GM03348 (cell line): ENCODE results near the gene TULP4.
A peak's percentile ranks its signal among the peaks of the same experiment; 100 is the strongest.

Experiments
- DNase-seq: peaks from one replicate; pipeline ENCODE4 v3.0.0; 2012; ENCODE audit warnings: low spot score

TULP4 gene, protein sequence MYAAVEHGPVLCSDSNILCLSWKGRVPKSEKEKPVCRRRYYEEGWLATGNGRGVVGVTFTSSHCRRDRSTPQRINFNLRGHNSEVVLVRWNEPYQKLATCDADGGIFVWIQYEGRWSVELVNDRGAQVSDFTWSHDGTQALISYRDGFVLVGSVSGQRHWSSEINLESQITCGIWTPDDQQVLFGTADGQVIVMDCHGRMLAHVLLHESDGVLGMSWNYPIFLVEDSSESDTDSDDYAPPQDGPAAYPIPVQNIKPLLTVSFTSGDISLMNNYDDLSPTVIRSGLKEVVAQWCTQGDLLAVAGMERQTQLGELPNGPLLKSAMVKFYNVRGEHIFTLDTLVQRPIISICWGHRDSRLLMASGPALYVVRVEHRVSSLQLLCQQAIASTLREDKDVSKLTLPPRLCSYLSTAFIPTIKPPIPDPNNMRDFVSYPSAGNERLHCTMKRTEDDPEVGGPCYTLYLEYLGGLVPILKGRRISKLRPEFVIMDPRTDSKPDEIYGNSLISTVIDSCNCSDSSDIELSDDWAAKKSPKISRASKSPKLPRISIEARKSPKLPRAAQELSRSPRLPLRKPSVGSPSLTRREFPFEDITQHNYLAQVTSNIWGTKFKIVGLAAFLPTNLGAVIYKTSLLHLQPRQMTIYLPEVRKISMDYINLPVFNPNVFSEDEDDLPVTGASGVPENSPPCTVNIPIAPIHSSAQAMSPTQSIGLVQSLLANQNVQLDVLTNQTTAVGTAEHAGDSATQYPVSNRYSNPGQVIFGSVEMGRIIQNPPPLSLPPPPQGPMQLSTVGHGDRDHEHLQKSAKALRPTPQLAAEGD (N-terminal part only)

DNA sequence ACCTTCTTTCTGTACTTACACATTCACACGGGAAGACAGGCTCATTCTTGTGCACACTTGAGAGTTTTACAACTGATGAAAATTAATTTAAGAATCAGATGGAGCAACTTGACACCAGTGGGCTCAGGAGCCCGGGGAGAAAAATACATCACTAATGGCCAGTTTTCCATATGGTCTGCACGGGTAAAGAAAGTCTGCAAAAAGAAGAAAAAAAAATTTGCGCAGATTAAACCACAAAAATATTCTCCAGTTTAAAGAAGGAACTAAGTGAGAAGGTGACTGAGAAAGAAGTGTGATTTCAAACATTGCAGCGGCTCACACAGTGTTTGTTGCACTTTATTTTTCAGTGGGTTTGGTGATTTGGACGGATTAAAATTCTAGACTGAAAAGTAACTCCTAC is at the start of gene TULP4:
Gene TULP4 (plus strand): TSS at position 301 of the 400 bp plus-strand sequence. CDS start 1,552 bp downstream, outside the sequence.
- no peak for DNase-seq

DNA sequence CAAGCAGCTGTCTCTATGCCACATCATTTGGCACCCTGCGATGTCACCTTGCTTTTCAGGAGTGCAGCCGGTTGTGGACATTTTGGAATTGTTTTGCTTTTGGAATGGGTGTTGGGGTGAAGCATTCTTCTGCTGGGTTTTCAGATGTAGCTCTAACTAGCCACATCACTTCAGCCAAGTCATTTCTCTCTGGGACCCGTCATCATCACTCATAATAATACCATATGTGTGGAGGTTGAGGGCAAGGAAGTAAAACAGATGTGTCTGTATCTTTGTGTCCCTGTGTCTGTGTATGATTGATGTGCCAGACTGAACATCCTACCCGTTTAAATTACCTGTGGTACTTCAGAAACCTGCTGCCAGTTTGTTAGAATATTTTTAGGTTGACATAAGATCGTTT is 49.5 kb upstream of the TULP4 start:
- DNase-seq, result no peak

DNA sequence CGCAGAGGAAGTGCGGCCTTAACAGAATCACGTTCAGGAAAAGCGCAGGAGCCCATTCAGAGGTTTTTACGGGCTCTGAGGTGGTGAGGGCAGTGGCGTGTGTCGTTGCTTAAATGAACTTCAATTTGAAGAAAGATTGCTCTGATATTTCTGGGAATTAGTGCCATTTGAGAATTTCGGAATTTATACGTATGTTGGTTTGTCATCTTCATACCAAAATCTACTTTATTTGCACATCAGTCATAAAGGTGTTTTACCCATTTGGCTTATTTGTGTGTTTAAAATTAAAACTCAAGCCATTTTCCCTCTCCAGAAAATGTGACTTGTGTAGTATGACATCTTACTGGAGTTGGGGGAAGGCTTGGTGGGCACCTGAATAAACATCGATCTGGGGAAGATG is 48.1 kb upstream of the TULP4 start:
- DNase-seq, result no peak

DNA sequence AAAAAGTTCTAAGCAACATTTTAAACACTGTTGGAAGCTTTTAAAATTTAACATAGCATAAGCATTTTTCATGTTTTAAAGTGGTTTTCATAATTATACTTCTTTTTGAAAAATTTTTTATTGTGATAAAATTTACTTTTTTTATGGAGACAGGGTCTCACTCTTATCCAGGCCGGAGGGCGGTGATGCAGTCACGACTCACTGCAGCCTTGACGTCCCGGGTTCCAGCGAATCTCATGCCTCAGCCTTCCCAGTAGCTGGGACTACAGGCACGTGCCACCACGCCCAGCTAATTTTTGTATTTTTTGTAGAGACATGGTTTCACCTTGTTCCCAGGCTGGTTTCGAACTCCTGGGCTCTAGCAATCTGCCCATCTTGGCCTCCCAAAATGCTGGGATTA is 46.1 kb upstream of the TULP4 start:
- no peak for DNase-seq

DNA sequence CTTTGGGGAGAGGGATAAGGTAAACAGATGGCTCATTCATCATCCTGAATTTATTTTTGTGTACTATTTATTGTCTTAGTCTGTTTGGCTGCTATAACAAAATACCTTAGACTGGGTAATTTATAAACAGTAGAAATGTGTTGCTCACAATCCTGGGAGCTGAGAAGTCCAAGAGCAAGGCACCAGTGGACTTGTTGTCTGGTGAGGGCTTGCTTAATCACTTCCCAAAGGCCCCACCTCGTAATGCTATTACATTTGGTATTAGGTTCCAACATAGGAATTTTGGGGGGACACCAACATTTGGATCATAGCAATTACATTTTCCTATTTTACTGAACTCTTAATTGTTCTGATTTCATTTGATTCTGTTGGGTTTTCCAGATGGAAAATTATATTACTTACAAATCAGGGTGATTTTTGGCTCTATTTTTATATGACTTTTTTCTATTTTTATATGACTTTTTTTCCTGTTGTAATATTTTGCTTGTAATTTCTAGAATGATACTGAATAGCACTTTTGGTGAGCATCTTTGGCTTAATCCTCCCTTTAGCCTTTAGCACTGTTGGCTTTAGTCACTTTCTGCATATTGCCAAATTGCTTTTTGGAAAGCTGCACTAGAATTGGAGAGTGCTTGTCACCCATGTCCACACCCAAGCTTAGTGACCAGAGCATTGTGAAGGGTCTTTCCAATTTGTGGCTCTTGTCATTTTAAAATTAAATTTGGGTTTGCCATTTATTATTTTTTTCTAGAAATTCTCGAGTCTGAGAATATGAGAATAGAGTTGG is 43.7 kb upstream of the TULP4 start:
- DNase-seq, result no peak

DNA sequence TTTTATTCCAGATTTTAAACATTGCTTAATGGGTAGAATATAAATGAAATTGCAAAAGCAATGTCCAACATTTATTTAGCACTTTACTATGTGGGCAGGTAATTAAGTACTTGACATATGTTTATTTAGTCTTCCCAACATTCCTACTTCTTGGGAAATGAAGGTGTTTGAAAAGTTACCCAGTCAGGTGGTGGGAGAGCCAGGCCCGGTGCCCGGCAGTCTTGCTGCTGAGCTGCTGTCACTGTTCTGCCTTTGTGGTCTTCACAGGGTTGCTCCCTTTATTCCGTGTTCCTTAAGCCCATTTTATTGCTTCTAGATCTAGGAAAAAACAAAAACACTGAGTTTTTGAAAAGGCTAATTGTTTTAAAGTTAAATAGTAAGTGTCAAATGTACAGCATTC is 42.6 kb upstream of the TULP4 start:
- DNase-seq, result no peak

DNA sequence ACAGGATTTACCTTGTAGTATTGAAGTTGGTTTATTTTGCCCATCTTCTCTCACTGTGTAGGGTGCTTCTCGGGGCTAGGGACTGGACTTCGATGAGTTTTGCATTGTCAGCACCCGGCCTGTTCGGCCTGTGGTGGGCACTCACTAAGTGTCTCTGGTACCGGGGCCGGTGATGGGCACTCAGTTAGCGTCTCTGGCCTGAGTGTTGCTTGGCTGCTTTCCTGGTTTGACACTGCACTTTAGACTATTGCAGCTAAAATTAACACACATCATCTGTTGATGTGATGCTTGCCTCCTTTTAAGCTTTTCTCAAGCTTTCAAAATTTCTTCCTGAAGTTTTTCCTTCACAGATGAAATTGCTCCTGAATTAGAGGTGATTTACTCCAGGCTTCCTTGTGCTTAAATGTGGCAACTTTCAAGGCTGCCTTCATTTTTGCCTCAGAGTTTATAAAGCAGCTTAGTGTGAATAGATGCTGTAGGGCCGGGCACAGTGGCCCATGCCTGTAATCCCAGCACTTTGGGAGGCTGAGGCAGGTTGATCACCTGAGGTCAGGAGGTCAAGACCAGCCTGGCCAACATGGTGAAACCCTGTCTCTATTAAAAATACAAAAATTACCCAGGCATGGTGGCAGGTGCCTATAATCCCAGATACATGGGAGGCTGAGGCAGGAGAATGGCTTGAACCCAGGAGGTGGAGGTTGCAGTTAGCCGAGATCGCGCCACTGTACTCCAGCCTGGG is 41.7 kb upstream of the TULP4 start:
- no peak for DNase-seq

DNA sequence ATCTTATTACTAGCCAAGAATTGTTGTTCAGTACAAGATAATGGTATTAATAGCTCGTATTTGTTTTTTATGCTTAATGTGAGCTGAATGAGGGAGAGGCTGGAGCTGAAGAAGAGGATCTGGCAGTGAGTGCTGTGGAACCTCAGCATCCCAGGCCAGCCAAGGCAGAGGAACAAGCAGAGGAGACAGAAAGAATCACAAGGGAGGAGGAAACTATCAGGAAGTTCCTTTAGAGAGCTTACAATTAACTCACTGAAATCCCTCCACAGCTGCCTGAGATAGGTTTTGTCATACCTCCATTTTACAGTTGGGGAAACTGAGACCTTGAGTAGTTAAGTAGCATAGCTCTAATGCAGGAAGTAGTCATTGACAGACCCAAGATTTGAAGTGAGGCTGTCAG is 39.9 kb upstream of the TULP4 start:
- DNase-seq, result no peak

DNA sequence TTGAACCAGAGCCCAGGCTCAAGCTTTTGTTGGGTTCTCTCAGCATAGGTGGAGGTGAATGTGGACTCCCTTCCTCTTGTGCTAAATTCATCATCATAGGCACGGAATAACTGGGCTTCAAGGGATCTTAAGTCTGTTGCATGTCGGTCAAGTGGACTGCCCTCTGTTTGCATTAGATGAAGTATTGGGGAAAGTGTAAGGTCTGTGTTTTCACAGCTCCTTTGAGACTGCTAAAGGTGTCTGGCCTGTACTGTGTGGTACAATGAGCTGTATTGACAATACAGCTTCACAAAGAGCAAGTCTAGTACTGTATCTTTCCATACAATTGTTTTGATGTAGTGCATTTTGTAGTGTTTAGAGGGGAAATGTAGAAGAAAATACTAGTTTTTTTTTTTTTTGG is 34.3 kb upstream of the TULP4 start:
- no peak for DNase-seq

DNA sequence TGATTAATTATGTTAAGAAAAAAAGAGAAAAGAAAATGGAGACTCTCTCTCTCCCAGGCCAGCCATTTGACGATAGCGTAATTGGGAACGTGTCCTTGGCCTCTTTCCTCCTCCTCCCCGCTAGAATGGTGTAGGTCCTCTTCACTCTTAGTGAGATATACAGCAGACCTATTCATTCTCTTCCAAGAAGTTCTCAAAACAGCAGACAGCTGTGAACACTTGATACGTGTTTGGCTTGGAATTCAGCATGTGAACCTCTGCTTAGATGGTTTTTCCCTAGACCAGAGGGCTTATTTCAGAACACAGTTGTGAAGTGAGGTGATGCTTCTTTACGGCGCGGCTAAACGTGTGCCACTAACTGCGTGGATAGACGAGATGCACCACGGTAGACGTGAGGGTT is 32.6 kb upstream of the TULP4 start:
- DNase-seq, result no peak

DNA sequence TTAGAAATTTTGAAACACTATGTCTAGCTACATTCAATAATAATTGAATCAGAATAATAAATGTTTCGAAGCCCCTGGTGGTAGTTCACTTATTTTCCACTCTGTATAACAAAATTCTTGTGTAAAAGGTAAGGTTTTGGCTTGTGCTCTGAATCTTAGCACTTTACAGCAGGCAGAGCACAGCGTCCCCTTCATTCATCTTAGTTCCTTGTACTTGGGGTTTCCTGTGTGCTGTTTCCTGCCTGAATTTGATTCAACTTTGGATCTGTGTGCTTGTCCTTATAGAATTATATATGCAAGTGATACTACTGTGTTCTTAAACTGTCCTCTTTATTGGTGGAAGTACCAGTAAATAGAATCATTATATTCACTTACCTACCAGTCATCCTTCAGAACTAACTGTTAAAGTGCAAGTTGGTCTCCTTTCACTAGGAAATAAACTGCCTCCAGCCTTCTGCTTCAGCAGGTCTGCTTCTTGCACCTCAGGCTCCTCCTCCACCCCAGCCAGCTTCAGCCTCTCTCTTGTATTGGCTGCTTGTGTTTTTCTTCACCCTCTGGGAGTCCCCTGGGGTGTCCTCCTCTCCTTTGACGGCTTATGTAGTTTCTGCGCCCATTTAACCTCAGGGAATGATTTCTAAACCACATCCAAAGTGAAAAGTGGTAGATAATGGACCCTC is 28.8 kb upstream of the TULP4 start:
- peak; percentile 61 for DNase-seq

DNA sequence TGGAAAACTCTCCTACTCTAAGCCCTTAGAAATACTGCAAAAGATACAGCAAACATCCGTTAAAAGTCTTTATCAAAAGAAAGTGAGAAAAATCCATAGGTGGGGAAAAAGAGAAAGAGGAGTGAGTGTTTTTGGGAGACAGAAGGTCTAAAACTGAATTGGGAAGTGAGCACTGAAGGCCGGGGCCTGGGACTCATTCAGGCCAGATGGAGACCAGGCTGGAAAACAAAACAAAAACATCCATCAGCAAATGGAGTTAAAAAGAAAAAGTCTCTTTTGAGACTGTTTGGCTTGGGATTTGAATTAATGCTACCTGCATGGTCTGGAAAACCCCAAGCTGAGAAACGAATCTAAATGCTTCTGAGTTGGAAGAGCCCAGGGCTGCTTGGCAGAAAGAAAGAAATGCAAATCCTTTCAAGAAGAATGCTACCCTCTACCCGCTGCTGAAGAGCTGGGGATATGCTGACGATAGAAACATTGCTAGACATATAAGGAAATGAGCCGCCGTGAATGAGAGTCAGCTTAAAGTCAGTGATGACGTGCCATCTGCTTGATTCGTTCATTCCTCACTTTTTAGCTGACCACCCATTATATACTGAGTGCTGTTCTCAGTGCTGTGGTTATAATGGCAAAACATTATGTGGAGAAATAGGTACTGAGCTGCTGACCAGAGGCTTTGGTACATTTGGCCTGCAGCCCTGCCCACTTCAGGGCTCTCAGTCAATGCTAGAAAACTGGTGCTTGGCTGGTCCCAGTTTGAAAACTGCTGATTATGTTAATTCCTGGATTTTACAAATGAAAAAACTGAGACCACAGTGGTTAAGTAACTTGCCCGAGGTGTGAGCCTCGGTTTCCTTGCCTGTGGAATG is 28.0 kb upstream of the TULP4 start:
- DNase-seq, result peak; percentile 77

DNA sequence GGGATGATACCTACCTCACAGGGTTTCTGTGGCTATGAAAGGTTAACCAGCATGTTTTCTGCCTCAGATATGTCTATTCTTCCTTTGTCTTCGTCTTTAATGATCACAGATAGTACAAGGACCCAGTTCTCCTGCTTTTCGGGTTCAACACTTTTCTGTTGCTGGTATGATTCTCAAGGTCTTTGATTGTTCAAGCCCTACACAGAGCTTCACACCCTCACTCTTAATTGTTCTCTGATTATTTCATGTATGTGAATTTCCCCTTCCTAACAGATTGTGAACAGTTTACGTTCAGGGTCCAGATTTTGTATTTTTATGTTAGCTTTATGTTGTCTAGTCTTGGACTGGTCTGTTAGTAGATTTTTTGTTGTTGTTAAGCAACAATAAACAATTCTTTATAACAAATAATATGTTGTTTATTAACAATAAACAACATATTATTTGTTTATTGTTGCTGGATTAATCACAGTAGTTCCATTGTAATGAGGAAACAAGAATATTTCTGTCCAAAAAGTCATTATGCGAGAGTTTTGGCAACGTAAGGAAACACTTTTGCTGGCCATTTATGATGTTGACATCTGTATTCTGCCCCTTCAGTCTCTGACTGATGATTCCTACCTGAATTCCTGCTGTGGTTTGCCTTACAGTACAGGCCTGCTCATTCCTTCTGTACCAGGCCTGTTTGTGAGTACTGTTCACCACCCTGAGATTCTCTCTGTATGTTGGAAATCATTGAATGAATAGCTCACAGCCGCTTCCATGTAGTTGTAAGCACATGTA is 27.2 kb upstream of the TULP4 start:
- DNase-seq, result no peak

DNA sequence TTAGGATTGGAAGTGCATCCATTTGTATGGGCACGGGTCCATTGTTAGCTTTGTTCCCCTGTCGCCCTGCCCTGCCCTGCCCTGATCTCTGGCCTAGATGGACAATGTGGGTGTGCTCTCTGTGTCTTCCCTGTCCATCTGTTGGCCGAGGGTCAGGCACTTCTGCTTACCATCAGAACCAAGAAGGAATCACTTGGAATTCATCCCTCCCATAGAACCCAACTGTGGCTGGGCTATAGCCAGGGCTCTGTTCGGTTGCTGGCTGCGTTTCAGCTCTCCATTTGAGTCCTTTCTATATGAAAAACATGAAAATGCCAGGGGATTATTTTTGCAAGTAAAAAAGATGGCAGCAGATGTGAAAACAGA is 26.6 kb upstream of the TULP4 start:
- no peak for DNase-seq

DNA sequence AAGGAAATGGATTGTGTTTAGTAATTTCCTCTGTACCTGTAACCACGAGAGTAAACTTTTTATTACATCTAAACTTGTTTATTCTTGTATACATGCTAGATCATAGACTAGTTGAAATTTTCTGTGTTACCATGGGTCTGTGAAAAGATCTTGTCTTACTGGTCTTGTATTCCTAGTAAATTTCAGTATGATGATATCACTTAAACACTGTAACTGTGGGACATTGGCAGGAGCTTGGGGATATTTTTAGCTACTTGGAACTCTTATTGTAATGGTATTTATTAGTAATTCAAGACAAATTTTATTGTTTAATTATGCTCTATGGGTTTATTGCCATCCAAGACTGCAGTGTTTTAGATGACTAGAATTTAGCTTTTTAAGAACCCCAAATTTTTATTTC is 25.9 kb upstream of the TULP4 start:
- DNase-seq, result peak; percentile 68

DNA sequence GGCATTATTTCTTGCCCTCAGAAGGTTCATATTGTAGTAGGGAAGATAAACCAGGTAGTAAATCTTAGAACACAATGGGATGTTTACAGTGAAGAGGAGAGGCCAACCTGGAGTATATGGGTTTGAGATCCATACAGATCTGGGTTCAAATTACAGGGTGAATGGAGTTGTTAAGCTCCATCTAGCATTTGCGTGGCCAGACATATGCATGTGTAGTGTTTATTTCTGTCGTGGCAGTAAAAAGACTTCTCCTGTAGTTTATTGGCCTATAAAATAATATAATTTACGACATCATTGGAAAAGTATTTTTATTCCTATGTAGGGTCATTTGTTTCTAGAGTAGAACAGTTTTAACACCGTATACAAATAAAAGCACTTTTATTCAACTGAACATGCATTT is 25.2 kb upstream of the TULP4 start:
- DNase-seq, result no peak

DNA sequence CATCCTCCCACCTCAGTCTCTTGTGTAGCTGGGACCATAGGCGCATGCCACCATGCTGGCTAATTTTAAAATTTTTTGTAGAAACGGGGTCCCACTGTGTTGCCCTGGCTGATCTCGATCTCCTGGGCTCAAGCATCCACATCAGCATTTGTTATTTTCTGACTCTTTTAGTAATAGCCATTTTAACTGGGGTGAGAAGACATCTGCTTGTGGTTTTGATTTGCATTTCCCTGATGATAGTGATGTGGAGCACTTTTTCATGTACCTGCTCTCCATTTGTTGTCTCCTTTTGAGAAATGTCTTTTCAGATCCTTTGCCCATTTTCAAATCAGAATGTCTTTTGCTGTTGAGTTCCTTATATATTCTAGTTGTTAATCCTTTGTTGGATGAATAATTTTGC is 22.2 kb upstream of the TULP4 start:
- no peak for DNase-seq

DNA sequence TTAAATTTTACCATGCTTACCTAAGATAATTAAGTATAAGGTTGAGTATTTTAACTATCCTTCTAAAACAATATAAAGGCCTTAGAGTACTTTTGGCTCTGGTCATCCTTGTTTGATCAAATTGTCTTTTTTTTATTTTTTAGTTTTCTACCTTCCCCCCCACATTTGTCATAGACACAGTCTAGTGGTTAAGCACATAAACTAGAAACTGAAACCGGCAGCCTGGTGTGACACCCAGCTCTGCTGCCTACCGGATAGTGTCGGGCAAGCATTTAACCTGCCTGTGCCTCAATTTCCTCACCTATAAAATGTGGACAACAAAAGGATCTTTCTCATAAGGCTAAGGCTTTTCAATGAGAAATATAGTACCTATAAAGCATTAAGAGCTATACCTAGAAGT is 21.6 kb upstream of the TULP4 start:
- DNase-seq, result no peak

DNA sequence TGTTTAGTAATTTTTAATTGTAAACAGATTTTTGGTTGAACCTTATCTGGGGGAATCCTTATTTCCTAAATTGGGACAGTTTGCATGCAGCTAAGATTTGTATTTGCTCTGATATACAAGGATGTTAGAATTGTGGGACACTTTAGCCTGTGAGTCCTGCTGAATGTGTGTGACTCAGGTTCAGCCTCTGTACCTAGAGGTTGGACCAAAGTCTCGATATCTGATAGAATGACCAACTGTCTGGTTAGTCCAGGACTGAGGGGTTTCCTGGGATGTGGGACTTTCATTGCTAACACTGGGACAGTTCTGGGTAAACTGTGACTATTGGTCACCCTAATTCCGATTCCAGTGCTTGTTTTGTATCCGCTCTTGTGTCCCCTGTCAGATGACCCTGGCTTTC is 20.2 kb upstream of the TULP4 start:
- no peak for DNase-seq

DNA sequence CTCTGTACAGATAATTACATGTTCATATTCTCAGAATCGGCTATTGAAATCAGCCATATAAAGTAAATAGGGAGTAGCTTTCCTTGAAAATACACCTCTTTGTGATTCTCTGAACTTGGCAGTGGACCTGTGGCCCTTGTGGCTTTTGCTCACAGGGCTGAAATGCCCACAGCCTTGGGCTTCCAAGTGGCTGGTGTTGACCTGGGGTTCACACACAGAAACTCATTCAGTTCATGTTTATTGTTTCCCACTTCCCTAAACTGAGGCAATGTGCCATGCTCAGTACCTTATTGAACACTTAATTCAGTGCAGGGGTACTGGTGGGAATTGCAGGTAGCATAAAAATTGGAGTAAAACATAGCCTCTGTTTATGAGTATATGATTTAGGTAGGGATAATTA is 19.1 kb upstream of the TULP4 start:
- DNase-seq, result no peak
